Kidney (tissue), 14 donors: ENCODE data around the gene KCNN1. TPM values are rescaled to one million over a fixed set of nuclear protein-coding genes. Genes with fewer than 3 reads are reported as not detected.

Experiments used
- DNase-seq, 5 donors: peaks; one replicate each; pipeline ENCODE4 v3.0.0-alpha.2; 2013 to 2020
- FAIRE-seq: peaks from 2 replicates; lab custom pipeline; 2012; peaks lifted over from hg19 to GRCh38; lab: Jason Lieb, UNC
- H3K27ac ChIP-seq, 2 donors: one replicate each; pipeline ENCODE4 v1.7.0; 2013; ENCODE audit warnings: low read depth in 2 of 2, low read length in 2 of 2, inconsistent platforms in 1 of 2
- H3K27me3 ChIP-seq: one replicate; pipeline ENCODE4 v1.7.1; 2013; ENCODE audit warnings: low read length, inconsistent platforms; ENCODE audit not compliant: control insufficient read depth, insufficient read depth
- H3K36me3 ChIP-seq, 3 donors: one replicate each; pipeline versions ENCODE4 v1.7.0 to v1.7.1; 2013; ENCODE audit warnings: low read length in 3 of 3, control low read depth in 1 of 3, inconsistent platforms in 1 of 3; ENCODE audit not compliant: insufficient read depth in 3 of 3, control insufficient read depth in 2 of 3
- H3K4me1 ChIP-seq, 3 donors: one replicate each; pipeline versions ENCODE4 v1.7.0 to v1.7.1; 2013; ENCODE audit warnings: low read length in 3 of 3, inconsistent platforms in 1 of 3, low read depth in 1 of 3; ENCODE audit not compliant: control insufficient read depth in 2 of 3, insufficient read depth in 2 of 3
- H3K4me3 ChIP-seq, 3 donors: one replicate each; pipeline versions ENCODE4 v1.7.0 to v1.8.1; 2013; ENCODE audit warnings: low read length in 3 of 3, control low read depth in 1 of 3, inconsistent platforms in 1 of 3
- H3K9ac ChIP-seq, 3 donors: one replicate each; pipeline versions ENCODE4 v1.7.0 to v1.7.1; 2013; ENCODE audit warnings: low read length in 3 of 3, control low read depth in 1 of 3, inconsistent platforms in 1 of 3
- H3K9me3 ChIP-seq, 3 donors: one replicate each; pipeline versions ENCODE4 v1.7.0 to v1.7.1; 2013; ENCODE audit warnings: low read length in 3 of 3, control low read depth in 1 of 3, inconsistent platforms in 1 of 3; ENCODE audit not compliant: control insufficient read depth in 2 of 3, insufficient read depth in 1 of 3
- intact Hi-C: fragments of 100-400 bp; cut with DNase I; formaldehyde crosslinking; loops from one replicate; pipeline ENCODE4 v1.11.1; 2022
- polyA plus RNA-seq: library from polyadenylated mRNA; stranded (reverse); fragments of 350-450 nt; fragmentation: Illumina TruSeq; extraction: RNeasy Lipid Tissue Mini Kit (QIAGEN cat#74804); gene quantifications from one replicate; pipeline ENCODE4 v1.2.3, GENCODE V29; 2014; ENCODE audit warnings: low read depth, low replicate concordance; ENCODE audit not compliant: insufficient read depth
- total RNA-seq: library from RNA; stranded (reverse); fragmentation: NEBNext Ultra II Directional; extraction: Animal tissue kit (Norgen Biotek cat#: 25700); gene quantifications from one replicate; pipeline ENCODE4 v1.2.1, GENCODE V29; 2021
- TF ChIP-seq, protein P1 (sequence below): IDR thresholded peaks from 3 replicates; pipeline ENCODE4 v1.5.1; 2012; ENCODE audit warnings: mild to moderate bottlenecking, moderate library complexity, borderline replicate concordance; ENCODE audit not compliant: insufficient read depth; ENCODE audit errors: extremely low read depth
- donor health status: control.
- donor health status: control.
- donor health status: control.
- donor health status: control.
- donor health status: control.
- donor health status: DM: yes; HTN: yes; CAD: no.
- donor health status: Normal renal cell carcinoma (clear cell type).

KCNN1 gene
- total and polyA plus RNA-seq, 2 donors from 2014 or later: 0.19 to 0.37 TPM

DNA sequence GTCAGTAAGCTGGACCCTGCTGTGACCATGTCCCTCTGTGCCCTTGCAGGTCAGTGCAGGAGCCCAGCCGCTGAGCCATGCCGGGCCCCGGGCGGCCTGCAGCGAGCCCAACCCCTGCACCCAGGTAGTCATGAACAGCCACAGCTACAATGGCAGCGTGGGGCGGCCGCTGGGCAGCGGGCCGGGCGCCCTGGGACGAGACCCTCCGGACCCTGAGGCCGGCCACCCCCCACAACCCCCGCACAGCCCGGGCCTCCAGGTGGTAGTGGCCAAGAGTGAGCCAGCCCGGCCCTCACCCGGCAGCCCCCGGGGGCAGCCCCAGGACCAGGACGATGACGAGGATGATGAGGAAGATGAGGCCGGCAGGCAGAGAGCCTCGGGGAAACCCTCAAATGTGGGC is 6.9 kb downstream of the KCNN1 start:
- no peaks in the 10 kb centered on the region for H3K4me1 ChIP-seq
- H3K4me3 ChIP-seq: no peak overlapping the region
- intact Hi-C loops: no loop called here
- no peaks in the 10 kb centered on the region for H3K36me3 ChIP-seq
- no peak overlapping the region for H3K27ac ChIP-seq
- H3K9ac ChIP-seq: no peak overlapping the region
- no peaks in the 10 kb centered on the region for H3K9me3 ChIP-seq
- FAIRE-seq (no peak), DNase-seq (no peak)
- TF ChIP-seq, protein P1, sequence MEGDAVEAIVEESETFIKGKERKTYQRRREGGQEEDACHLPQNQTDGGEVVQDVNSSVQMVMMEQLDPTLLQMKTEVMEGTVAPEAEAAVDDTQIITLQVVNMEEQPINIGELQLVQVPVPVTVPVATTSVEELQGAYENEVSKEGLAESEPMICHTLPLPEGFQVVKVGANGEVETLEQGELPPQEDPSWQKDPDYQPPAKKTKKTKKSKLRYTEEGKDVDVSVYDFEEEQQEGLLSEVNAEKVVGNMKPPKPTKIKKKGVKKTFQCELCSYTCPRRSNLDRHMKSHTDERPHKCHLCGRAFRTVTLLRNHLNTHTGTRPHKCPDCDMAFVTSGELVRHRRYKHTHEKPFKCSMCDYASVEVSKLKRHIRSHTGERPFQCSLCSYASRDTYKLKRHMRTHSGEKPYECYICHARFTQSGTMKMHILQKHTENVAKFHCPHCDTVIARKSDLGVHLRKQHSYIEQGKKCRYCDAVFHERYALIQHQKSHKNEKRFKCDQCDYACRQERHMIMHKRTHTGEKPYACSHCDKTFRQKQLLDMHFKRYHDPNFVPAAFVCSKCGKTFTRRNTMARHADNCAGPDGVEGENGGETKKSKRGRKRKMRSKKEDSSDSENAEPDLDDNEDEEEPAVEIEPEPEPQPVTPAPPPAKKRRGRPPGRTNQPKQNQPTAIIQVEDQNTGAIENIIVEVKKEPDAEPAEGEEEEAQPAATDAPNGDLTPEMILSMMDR: no peak
- H3K27me3 ChIP-seq: no peaks in the 10 kb centered on the region

DNA sequence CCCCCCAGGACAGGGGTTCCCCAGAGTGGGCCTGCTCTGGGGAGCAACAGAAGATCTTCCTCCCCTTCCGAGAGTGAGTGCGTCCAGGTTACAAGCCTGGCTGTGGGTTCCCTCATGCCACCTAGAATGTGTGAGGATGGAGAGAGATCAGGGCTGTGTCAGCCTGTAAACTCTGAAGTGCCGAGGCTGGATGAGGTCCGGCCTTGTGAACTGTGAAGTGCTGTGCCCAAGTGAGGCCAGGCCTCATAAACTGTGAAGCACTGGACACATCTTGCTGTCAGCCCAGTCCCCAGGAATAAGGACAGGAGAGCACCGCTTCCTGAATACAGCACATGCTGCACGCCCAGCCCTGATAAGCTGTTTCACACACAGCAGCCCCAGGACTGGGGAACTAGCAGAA is 7.6 kb downstream of the KCNN1 start:
- no peak for FAIRE-seq

DNA sequence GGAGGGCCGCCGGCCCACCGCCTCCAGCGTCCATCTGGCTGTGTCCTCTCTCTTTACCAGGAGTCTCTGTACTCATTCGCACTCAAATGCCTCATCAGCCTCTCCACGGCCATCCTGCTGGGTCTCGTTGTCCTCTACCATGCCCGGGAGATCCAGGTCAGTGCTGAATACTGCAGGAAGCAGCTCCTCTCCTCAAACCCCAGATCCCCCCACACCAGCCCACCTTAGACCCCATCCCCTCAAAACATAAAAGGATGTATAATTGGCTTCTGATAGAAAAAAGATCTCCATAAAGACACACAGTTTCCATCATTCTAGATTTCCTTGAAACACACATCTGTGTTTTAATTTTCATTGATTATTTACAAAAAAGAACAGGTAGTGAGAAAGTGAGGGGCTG is 8.1 kb downstream of the KCNN1 start:
- H3K4me3 ChIP-seq: no peak overlapping the region
- DNase-seq: no peak
- TF ChIP-seq, protein P1: no peak
- no peaks in the 10 kb centered on the region for H3K27me3 ChIP-seq
- H3K9ac ChIP-seq: no peak overlapping the region
- FAIRE-seq: no peak
- intact Hi-C loops: no loop called here
- no peaks in the 10 kb centered on the region for H3K36me3 ChIP-seq
- H3K9me3 ChIP-seq: no peaks in the 10 kb centered on the region
- no peak overlapping the region for H3K27ac ChIP-seq
- H3K4me1 ChIP-seq: no peaks in the 10 kb centered on the region

More for the DNA sequence above, 7.6 kb downstream of the KCNN1 start:
- H3K36me3 ChIP-seq: no peaks in the 10 kb centered on the region
- no peaks in the 10 kb centered on the region for H3K4me1 ChIP-seq
- TF ChIP-seq, protein P1: no peak
- no peak overlapping the region for H3K9ac ChIP-seq
- no peak overlapping the region for H3K27ac ChIP-seq
- intact Hi-C loops: no loop called here
- no peaks in the 10 kb centered on the region for H3K27me3 ChIP-seq
- DNase-seq: no peak
- H3K4me3 ChIP-seq: no peak overlapping the region
- no peaks in the 10 kb centered on the region for H3K9me3 ChIP-seq

DNA sequence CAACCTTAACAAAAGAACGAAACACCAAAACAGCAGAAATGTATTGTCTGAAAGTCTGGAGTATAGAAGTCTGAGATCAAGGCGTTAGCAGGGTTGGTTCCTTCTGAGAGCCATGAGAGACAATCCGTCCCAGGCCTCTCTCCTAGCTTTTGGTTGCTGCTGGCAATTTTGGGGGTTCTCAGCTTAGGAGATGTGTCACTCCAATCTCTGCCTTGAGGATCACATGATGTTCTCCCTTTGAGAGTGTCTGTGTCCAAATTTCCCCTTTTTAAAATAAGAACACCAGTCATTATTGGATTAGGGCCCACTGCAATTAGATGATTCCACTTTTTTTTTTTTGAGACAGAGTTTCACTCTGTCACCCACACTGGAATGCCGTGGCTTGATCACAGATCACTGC is 10.1 kb downstream of the KCNN1 start:
- DNase-seq: no peak
- Histone ChIP-seq H3K36me3 (no peaks in the 10 kb centered on the region), H3K9me3 (no peaks in the 10 kb centered on the region), H3K27me3 (no peaks in the 10 kb centered on the region), H3K27ac (no peak overlapping the region), H3K4me1 (no peaks in the 10 kb centered on the region), H3K9ac (no peak overlapping the region), H3K4me3 (no peak overlapping the region)
- TF ChIP-seq, protein P1: no peak
- FAIRE-seq: no peak
- intact Hi-C loops: no loop called here
